Activated CD4-positive, alpha-beta T cell treated with anti-CD3 and anti-CD28 coated beads, Interleukin-2, Interleukin-6, amounts not matched to agents 100 ng/mL and 50 ng/mL, durations not matched to agents 16 hours and 8 hours (primary cell): ENCODE results near the gene ATXN2L.
"Not testable (repeated sequence)": the region's sequence is repeated elsewhere in the genome, so short reads cannot be mapped to it uniquely, and the experiment has no call there.

ENCODE experiments used
- DNase-seq: peaks from one replicate; pipeline ENCODE4 v3.0.0-alpha.2; 2020

ATXN2L gene

DNA sequence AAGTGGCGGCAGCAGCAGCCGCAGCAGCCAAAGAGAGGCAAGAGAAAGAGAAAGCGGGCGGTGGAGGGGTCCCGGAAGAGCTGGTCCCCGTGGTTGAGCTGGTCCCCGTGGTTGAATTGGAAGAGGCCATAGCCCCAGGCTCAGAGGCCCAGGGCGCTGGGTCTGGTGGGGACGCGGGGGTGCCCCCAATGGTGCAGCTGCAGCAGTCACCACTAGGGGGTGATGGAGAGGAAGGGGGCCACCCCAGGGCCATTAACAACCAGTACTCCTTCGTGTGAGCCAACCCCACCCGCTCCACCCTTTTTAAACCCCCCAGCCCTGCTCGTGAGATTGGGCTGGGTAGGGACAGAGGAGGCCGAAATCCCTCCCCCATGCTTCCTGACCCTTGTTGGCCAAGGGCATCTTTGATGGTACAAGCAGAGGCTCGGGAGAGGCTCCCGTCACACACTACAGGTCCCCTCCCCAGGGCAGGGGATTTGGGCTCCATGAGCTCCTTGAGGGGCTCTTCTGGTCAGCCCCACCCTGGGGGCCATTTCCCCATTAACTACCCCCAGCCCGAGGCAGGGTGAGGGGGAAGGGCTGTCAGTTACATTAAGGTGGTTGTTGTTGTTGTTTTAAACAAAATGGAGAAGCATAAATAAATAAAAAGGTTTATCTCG is 50.9 kb downstream of the ATXN2L start:
- DNase-seq: peak; percentile 63

DNA sequence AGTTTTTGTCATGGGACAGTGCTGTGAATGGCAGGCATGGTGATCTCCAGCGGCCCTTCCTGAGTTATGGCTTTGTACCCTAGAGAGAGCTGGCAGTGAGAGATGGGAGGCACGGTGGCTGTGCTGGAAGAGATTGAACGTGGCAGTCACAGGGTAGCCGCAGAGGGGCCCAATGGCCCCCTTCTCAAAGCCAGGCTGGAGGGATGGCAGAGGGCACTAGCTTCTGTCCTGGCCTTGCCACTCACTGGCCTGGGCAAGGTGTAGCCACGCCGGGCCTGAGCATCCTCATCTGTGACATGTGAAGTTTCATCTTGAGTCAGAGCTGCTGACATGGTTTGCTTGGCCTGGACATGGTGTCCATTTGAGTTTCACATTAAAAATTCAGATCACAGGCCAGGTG is 51.6 kb downstream of the ATXN2L start:
- no peak for DNase-seq

DNA sequence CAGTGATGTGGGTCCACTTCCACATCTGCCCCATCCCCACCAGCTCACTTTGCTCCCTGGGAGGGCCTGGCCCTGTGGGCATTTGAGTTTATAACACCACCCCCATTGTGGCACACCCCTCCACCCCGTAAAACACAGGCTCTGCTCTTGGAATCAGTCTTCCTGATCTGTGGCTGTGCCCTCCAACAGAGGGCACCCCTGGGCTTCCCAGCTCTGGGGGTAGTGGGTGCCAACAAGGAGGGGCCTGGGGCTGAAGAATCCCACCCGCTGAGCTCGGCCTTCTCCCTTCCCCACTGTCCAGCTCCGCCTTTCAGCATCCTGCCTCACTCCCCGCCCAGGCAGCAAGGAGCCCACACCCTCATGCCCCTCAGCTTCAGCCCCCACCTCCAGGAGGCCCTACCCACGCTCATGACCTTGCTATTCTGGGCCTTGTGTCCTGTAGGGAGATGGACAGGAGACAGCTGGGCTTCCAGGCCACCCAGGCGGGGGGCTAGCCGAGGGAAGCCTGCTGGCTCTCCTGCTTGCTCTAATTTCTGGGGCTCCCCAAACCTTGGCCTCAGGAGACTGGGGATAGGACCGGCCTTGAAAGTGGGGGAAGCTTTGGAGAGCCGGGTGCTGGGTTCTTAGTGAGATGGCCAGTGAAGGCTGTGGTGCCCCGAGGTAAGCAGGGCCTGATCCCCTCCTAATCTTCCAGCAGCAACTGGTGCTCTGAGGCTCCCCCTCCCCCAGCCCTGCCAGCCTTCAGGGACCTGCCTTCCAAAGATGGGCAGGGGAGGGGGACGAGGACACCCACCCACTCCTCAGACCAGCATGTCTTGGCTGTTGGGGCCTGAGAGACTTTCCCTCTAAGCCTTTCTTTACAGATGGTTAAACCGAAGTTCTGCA is 52.6 kb downstream of the ATXN2L start:
- DNase-seq: no peak

DNA sequence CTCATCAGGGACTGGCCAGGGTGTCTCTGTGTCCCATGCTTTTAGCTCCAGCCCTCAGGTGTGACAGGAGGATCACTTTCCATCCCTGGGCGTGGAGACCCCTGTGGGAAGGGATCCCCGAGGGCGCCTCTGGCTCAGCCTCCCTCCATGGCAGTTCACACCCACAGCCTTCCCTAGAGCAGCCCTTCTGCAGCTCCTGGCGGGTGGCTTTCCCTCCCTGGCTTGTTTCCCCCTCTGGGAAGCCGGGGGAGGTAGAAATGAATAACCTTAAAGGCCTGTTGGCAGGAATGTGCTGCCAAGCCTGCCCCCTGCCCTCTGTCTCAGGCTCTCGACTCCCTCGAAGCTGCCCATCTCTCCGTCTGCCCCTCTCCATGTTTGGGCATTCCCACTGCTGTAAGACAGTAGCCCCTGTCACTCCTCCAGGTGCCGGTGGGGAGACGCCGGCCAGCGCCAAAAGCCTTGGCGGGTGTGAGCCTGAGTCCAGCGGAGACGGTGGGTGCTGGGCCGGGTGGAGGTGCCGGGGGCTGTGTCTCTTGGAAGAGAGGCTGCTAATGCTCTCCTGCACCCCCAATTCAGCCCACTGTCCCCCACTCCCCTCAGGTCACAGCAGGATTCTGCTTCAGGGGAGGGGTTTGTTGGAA is 53.3 kb downstream of the ATXN2L start:
- DNase-seq: no peak

DNA sequence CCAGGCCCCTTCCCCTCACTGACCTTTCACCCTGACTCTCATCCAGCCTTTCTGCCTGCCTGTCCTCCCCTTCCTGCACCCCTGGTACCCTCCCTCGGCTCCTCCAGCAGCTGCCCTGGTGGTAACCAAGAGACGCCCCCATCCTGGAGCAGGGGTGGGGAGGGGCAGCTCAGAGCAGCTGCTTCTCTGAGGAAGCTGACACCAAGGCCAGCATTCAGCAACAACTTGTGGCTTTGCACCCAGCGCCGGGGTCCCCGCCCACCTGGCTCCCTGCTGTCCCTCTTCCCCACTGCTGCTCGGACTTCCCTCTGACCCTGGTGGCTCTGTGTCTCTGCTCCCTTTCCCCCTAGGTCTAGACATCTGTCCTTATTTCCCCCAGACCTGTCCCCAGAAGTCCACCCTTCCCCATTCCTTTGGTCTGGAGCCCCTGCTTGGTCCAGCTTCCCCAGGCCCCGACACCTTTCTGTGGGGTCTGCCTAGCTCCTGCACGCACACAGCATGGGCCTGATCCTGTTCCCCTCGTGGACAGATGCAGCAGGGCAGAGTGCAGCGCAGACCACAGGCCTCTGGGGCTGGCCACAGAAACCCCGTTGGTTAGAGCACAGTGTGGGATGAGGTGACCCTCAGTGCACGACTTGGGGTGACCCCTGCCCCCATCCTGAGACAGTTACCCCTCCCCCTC is 54.3 kb downstream of the ATXN2L start:
- no peak for DNase-seq

DNA sequence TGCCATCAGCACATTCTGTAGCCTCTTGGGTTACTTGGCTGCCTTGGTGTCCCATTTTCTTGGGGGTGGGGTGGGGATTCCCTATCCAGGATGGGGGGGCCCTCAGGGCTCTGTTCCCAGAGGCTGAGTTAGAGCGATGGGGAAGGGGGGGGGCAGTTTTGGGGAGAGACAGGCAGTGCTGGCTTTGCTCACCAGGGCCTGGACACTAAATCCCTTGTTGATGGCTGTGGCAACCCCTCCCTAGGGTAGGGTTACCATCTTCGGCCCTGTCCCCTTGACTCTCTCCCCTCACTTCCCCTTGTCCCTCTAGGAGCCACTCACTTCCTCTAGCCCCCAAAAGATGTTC is 54.8 kb downstream of the ATXN2L start:
- DNase-seq: no peak

DNA sequence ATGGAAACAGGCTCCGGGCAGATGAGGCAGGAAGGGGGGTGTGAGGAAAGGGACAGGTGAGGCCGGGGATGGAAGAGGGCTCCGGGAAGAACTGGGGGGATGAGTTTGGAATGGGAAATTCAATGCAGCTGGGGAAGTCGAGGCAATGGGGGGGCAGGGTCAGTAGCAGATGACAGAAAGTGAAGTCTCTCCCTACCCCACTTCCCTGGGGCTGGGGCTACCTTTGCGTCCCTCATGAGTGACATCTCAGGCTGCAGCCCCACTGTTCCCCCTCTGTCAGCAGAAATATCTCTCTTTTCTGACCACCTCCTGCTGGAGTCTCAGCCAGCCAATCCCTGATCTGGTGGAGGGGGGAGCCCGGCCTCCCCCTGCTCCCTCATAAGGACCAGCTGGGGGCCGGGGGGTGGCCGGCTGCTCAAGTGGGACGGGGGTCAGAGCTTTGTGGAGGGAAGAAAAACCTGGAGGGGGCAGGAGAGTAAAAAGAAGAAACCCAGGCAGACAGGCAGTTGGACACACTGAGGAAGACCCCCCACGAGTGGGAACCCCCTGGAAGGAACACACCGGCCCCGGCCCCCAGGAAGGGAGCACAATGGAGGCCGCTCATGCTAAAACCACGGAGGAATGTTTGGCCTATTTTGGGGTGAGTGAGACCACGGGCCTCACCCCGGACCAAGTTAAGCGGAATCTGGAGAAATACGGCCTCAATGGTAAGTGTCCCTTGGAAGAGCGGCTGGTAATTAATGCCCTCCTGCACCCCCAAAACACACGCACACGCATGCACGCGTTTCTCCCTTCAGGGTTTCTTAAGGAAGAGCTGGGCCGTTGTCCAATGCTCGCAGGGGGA is 55.5 kb downstream of the ATXN2L start, which contains the start of gene ATP2A1:
TSS of gene ATP2A1 (plus strand) at position 406 of the 844 bp plus-strand sequence. CDS start at position 590, 184 bp downstream.
- no peak for DNase-seq

DNA sequence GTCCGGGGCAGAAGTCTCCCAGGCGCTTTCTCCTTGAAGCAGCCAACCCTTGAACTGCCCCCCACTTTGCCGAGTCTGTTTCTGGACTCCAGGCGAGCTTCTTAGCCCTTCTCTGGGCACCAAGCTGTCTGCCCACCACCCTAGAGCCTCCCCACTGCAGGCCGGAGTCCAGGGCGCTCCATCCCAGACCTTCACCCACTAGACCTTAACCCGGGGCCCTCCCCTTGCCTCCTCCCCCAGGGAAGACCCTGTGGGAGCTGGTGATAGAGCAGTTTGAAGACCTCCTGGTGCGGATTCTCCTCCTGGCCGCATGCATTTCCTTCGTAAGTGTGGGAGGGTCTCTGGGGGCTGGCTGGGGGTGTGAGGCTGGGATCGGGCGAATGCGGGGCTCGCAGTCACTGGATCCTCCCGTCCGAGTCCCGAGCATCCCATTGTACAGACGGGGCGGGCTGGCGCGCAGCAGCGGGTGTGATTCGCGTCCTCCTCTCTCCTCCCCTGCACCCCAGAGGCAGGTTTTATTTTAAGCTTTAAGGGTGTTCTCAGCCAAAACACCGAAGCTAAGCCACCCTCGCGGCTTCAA is 56.6 kb downstream of the ATXN2L start:
- DNase-seq: no peak

DNA sequence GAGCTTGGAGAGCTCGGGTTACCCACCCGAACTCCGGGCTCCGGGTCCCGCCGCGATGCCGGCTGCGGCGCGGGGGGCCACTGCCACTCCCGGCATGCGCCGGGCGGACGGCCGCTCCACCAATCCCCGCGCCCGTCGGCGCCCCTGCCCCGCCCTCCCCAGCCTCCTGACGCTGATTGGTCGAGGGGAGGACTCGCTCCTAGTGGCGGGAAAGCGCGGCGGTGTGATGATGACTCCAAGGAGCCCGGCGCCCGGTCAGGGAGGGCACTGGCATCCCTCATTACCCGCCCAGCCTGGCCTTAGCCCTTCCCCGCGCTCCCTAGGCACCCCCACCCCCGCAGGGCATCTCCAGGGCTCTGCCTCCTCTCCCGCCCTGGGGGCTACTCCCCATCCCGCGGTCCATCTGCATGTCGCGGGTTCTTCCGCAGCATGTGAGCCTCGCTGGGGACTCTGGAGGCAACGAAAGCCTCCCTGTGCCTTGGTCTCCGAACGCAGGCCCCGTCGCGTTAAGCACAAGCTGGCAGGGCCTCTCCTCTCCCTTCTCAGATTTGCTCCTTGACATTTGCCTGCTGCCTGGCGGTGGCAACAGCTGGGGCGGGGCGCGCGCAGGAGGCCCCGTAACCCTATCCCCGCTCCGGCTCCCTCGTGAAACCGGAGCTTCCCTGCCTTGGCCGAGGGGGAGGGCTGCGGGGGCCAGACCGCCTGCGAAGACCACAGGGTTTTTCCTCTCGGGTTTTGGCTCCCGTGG is 57.2 kb downstream of the ATXN2L start:
- DNase-seq: peak; percentile 95

DNA sequence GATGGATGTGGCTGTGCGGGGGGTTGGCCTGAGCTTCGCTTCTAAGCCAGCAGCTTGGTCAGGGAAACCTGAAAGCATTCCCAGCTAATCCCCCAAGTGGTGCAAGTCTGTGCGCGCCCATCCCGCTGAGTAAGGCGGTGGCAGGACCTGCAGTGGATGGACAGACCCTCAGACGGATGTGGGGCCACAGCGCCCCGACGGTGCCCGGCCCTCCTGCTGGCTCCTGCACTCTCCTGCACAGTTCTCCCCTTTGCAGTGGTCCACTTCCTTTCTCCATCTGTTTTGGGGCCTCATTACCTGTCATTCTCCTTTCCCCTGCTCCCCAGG is 57.8 kb downstream of the ATXN2L start:
- DNase-seq: no peak

DNA sequence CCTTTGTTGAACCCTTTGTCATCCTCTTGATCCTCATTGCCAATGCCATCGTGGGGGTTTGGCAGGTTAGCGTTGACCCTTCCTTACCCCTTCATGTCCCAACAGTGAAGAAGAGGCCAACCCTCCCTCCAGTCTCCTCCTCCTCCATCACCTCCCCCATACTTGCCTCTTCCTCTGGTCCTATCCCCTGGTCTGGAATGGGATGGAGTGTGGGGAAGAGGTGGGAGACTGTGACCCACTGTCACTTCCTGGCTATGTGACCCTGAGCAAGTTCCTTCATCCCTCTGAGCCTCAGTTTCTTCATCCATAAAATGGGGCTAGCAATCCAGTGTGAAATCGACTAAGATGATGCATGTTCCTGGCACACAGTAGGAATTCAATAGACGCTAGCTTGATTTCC is 58.2 kb downstream of the ATXN2L start:
- no peak for DNase-seq

DNA sequence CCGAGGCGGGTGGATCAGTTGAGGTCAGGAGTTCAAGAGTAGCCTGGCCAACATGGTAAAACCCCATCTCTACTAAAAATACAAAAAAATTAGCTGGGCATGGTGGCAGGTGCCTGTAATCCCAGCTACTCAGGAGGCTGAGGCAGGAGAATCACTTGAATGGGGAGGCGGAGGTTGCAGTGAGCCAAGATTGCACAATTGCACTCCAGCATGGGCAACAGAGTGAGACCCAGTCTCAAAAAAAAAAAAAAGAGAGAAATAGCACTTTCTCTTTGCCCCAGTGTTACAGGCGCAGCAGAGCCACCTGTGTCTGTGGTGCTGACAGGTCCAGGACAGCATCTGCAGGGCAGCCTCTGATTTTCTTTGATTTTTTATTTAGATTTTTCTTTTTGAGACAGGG is 58.8 kb downstream of the ATXN2L start:
- not testable (repeated sequence) for DNase-seq

DNA sequence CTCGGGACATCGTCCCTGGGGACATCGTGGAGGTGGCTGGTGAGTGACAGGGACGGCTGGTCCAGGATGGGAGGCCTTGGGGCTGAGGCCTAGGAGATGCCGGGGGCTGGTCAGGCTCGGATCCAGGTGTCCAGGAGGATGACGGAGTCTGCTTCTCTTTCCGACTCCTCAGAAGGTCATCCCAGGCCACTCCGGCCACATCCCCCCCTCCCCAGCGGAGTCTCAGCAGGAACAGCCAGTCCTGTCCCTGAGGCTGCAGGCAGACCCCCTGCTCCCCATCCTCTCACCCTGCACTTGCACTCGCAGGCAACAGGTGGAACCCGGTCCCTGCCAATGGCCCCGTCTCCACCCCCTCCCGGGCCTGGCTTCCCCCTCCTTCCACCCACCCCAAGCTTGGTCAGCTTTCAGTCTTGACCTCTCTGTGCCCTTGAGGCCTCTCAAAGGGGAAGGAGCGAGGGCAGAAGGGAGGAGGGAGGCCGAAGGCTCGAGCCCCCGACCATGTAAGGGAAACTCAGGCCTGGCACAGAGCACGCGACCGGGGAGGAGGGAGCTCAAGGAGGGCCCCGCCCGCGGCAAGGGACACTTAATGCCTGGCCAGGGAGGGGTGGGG is 59.9 kb downstream of the ATXN2L start:
- no peak for DNase-seq

DNA sequence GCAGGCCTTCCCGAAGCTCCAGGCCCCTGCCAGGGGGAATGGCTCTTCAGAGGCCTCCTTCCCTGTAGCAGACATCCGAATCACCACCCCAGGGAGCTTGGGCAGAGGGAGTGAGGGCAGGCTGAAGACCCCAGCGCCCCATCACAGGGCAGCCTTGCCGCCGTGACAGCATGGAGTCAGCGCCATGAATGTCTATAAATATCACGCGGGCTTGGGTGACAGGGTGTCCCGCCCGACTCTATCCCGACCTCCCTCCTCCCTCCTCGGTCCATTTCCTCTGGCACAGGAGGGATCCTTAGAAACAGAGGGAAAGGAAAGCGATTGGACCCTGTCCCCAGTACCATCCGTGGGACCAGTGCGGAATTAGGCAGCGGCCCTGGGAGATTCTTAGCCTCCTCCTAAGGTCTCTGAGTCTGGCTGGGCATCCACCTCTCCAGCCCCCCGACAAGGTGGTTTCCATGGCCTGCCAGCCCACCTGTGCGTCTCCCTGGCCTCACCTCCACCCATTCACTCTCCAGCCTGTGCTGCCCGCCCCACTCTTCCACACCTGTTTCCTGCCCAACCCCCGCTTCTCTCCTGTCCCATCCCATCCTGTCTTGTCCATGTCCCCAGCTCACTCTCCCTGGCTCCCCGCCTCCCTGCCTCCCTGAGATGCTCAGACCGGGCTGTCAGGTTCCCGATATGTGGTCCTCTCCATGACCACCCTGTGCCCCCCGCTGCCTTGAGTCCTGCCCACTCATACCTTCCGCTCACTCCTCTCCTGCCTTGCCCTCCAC is 60.6 kb downstream of the ATXN2L start:
- DNase-seq: no peak

DNA sequence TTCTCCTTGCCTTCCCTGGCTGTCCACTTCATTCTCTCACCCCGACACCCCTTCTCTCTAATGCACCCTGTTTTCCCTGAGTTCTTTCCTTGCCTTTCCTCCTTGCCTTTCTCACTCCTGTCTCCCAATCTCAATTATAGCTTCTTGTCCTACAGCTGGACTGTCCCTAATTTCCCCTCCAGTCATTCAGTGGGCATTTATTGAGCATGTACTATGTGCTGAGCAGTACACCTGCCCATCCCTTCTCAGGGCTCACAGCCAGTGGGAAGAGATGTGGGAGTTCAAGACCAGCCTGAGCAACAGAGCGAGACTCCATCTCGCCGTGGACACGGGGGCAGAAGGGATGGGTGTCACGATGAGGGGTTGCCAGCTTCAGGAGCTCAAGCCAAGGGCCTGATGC is 61.2 kb downstream of the ATXN2L start:
- DNase-seq: no peak
